ENCODE results near the gene GDPD4.

The GDPD4 gene

GRCh38 chr11:77233011-77233410 is 68.5 kb downstream of the GDPD4 start:
- DNase-seq, result no peak

DNA sequence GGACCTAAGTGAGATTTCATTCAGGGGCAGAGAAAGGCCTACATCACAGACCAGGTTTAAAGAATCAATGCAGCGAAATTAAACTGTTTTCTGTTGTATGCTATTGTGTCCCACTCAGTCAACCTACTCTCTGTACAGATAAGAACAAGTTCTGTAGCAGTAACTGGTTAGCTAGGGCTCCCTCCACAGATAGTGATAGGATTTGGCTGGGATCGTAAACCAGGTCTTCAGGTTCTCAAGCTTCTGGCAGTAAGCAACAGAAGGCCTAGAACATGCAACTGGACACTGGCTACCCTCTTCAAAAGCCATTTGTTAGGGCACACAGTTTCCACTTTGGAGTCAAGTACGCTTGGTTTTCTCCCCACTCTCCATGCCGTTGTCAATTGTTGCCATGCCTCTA is 69.2 kb downstream of the GDPD4 start:
- no peak for DNase-seq

DNA sequence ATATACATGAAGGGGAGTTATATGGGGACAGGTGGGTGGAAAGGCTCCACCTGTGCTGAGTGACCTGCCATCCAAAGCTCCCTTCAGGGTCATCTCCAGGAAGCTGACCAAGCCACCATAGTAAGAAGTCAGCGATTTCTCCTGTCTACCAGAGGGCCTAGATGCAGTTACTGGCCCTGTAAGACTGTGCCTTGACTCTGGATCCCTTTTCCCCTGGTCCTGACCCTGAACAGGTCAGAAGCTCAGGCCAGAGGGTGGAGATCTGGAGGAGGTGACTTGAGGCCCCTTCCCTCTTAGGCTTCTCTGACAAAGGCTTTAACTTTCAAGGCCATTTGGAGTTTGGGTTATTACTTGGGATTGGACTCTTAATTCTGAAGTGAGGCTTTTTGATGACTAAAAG is 69.7 kb downstream of the GDPD4 start:
- no peak for DNase-seq

DNA sequence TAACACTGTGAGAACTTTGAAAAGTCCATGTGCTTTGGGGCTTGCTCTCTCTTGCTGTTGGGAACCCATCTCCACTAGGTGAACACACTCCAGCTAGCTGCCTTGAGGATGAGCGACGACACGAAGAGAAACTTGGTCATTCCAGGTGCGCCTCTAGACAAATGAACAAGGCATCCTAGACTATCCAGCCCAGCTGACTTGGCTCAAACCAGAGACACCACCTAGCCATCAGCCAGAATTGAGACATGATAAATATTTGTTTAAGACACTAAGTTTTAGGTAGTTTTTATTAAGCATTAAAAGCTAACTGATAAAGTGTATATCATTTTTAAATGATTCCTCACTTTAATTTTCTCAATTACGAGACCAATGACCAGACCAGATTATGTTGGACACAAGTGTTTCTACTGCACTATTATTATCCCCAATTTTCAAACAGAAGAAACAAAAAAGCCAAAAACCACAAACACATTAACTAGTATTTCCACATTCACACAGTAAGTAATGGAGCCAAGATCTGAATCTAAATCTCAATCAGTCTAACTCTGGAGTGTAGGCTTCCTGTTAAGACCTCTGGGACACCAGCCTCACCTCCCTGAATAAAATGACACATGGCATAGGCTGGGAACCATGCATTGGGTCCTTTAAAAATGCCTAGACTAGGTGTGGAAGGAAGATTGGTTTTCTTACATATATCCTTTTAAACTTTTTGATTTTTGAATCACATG is 70.4 kb downstream of the GDPD4 start:
- no peak for DNase-seq

DNA sequence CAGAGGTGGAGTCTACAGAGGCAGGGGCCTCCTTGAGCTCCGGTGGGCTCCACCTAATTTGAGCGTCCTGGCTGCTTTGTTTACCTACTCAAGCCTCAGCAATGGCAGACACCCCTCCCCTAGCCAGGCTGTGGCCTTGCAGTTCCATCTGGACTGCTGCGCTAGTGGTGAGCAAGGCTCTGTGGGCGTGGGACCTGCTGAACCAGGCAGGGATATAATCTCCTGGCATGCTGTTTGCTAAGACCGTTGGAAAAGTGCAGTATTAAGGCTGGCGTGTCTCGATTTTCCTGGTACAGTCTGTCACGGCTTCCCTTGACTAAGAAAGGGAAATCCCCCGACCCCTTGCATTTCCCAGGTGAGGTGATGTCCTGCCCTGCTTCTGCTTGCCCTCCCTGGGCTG is 77.7 kb downstream of the GDPD4 start:
- no peak for DNase-seq

- DNase-seq, result no peak
These were observed 84.3 kb downstream of the GDPD4 start for GRCh38 chr11:77217156-77217555.

GRCh38 chr11:77215106-77215505 is 86.4 kb downstream of the GDPD4 start:
- DNase-seq, result no peak

DNA sequence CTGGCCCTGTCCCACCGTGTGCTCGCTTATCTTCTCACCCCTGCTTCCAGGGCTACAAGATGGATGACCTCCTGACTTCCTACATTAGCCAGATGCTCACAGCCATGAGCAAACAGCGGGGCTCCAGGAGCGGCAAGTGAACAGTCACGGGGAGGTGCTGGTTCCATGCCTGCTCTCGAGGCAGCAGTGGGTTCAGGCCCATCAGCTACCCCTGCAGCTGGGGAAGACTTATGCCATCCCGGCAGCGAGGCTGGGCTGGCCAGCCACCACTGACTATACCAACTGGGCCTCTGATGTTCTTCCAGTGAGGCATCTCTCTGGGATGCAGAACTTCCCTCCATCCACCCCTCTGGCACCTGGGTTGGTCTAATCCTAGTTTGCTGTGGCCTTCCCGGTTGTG is 86.9 kb downstream of the GDPD4 start:
- no peak for DNase-seq

- DNase-seq, result no peak
These were observed 87.7 kb downstream of the GDPD4 start for GRCh38 chr11:77213589-77214428.

DNA sequence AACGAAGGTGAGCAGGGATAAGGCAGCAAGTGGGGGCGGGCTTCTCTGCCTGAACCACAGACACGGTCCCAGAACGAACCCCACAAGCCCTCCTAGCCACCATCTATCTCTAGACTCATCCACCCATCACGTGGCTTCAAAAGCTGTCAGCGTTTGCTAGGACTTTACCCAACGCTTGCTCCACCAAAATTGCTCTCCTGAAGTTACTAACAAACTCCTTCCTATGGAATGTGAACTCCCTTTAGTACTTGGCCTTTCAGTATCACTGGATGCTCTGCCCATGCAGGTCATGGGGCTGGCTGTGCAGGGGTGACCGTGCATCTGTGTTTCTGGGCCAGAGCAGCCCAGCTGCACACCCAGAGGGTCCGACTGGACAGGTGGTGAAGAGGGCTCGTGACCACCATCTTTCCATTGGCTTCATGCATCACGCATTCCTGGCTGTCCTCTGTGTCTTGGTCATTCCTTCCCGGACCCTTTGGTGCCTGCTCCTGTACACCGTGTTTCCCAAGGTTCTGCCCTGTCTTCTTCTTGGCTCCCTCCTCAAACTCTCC is 88.4 kb downstream of the GDPD4 start:
- DNase-seq, result no peak

DNA sequence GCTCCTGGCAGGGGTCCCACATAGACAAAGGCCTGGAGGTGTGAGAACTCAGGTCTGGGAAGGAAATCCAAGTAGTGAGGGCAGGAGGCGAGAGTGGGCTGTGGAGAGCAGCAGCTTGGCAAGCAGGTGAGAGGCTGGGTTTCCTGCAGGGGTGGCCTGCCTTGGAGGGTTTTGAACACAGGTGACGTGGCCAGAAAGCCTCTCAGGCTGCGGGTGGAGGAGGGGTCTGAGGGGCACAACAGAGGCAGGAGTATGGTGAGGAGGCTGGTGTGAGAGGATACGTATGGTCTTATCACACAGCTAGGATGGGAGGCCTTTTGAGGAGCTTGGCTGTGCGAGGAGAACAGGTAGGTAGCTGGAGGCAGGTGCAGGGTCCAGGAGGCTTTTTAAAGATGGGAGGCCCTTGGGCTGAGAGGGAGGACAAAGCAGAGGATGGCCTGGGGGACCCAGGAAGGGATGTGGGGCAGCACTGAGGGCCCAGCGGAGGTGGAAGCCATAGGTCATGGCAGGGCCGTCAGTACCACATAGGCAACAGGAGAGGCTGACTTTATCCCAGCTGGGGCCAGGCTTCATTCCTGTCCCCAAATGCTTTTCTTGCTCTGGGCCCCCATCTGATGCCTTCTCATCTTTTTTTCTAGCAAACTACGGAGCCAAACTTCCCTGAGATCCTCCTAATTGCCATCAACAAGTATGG is 89.0 kb downstream of the GDPD4 start:
- no peak for DNase-seq

DNA sequence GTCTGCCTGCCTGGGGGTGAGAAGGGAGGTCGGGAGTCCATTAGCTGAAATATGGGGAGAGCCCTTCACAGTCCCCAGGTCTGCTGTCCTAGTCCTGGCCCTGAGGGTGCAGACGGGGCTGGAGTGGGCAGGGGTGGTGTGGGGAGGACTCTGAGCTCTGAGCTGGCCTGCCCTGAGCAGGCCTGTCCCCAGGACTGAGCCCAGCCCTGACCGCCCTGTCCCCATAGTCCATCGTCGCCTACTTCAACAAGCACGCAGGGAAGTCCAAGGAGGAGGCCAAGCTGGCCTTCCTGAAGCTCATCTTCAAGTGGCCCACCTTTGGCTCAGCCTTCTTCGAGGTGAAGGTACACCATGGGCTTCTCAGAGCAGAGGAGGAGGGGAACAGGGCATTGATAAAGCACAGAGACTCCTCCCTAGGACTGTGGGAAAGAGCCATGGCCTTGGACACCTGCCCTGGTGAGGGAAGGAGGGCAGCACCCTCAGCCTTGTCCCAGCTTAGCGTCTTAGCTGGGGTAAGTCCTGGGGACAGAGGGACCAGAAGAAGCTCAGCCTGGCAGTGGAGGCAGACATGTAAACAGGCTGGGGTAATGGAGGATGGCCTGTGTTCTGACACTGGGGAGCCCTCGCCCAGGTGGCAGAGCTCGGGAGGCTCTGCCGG is 89.8 kb downstream of the GDPD4 start:
- no peak for DNase-seq

DNA sequence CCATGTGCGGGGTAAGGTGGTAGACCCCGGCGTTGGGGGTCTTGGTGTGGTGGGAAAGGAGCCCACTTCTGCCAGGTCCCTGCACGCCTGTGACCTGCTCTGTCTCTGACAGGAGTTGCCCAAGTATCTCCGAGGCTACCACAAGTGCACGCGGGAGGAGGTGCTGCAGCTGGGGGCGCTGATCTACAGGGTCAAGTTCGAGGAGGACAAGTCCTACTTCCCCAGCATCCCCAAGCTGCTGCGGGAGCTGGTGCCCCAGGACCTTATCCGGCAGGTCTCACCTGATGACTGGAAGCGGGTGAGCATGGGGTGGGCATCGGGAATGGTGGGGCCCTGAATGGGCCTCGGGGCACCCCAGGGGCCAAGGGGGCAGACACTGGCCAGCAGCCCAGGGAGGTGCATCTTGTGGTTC is 90.4 kb downstream of the GDPD4 start:
- no peak for DNase-seq

DNA sequence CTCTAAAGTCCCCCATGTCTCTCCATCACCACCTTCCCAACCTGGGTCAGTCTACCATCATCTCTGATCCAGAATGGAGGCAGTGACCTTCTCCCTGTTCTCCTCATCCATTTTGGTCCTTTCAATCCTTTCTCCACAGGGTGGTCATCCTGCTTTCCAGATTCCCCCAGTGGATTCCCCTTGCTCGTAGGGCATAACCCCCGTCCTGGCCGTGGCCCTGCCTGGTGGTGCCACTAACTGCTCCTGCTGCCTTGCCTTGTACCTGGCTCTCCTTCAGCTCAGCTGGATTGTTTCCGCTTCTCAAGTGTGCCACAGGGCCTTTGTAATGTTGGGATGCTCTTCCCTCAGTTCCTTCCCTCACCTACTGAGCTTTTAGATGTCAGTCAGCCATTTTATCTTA is 91.8 kb downstream of the GDPD4 start:
- no peak for DNase-seq

GRCh38 chr11:77208535-77208934 is 93.0 kb downstream of the GDPD4 start:
- DNase-seq, result no peak

DNA sequence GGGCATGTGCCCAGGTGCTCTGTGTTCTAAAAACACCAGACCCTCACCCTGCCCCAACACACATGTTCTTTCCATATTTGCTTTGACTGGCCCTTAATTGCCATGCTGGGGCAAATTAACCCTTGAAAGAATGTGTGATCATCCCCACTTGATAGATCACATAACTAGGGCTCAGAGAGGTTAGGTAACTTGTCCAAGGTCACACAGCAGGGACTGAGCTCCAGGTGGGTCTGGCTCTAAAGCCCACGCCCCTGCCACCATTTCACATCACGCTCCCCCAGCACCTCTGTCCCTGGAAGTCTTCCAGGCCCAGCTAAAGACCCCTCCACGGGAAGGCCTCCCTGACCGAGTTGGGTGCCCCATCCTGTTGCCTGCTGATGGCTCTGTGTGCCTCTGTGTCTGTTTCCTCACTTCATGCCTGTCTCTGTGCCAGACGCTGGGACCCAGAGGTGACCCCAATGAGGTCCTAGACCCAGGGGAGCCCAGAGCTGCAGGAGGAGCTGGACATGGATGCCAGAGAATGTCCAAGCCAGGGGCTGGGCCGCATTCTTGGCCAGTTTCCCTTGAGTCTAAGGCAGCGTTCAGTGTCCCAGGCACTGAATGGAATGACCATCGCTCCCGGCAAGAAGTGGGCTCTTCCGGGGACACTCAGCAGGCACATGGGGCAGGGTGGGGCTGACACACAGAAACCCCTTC is 93.7 kb downstream of the GDPD4 start:
- no peak for DNase-seq

- DNase-seq, result no peak
These were observed 94.4 kb downstream of the GDPD4 start for GRCh38 chr11:77207019-77207485.

DNA sequence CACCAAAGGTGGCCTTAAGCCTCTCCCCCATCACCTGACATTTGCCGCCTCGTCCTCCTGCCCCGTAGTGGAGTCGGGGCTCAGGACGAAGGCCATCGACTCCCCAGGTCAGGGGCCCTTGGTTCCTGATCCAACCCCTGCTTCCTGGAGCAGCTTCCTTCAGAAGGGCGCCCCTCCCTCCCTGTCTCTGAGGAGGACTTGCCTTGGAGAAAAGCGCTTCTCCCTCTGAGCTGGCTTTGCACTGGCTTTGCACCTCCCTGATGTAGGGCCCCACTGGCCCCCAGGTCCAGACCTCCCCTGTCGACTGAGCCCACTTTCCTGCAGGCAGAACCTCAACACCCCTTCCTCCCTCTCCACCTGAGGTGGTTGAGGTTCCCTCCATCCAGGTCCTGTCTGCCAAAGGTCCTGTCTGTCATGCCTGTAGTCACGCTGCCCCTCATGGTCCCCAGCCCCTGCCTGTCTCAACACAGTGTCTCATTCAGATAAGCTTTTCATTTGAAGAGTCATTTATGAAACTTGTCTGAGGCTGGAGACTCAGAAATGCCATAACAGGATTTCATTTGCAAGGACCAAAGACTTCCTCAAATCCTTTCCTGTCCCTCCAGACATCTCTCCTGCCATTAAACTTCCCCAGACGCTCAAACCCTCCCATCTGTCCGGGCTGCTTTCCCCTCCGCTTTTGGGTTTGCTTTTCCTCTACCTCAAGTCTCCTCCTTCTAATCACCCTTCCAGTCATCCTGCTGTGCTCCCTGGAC is 95.0 kb downstream of the GDPD4 start:
- no peak for DNase-seq

DNA sequence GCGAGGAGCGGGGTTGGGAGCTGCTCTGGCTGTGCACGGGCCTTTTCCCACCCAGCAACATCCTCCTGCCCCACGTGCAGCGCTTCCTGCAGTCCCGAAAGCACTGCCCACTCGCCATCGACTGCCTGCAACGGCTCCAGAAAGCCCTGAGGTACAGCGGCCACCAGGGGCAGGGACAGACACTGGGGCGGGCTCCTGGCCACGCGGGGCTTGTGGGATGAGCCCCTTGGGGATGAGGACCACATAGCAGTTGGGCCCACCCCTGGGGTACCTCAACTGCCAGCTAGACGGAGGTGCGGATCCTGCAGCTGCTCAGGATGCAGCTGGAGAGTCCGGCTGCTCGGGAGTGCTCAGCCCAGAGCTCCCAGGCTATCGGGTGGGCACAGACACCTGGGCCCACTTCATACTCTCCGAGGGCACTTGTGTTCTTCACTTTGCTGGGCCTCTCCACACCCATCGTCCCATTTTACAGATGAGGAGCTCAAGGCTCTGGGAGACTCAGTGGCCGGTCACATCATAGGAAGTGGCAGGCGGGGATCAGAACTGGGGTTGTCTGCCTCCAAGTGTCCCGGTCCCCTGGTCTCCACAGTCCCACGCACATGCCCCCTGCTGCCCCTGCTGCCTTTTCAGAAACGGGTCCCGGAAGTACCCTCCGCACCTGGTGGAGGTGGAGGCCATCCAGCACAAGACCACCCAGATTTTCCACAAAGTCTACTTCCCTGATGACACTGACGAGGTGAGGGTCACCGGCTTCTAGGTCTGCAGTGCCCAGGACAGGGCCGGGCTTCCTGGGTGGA is 95.8 kb downstream of the GDPD4 start:
- DNase-seq, result no peak

DNA sequence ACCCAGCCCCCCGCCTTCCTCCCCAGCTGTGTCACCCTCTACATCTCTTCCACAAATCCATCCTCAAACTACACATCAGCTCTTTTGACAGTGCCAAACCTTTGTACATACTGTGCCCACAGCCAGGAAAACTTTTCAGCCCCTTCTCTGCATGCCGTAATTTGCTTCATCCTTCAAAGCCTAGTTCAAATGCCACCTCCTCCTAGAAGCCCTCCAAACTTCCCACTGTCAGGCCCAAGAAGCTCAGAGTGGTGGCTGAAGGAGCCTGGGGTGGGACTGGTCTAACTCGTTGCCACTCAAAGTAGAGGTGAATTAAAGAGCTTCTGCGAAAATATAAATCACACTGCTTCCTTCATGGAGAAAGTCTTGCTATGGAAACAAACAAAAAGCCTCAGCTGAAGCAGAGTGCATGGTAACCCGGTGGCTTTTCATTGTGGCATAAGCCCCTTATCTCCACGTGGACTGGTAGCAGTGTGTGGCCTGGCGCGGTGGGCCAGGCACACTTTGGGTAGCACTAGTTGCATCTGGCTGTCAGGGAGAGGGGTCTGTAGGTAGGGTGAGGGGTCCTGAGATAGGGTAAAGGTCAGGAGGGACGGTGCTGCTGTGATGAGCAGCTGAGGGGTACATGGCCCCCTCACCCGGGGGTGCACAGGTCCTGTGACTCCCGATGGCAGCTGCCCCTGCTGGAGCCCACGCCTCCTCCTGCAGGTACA is 96.6 kb downstream of the GDPD4 start:
- DNase-seq, result no peak

All from effector CD8-positive, alpha-beta T cell (primary cell).